ENCODE measurements around the gene GFAP. TPM values are rescaled to one million over a fixed set of nuclear protein-coding genes. Genes with fewer than 3 reads are reported as not detected.

Gene GFAP
- total RNA-seq, 1 experiment from 2014 or later = 1.6 TPM

DNA sequence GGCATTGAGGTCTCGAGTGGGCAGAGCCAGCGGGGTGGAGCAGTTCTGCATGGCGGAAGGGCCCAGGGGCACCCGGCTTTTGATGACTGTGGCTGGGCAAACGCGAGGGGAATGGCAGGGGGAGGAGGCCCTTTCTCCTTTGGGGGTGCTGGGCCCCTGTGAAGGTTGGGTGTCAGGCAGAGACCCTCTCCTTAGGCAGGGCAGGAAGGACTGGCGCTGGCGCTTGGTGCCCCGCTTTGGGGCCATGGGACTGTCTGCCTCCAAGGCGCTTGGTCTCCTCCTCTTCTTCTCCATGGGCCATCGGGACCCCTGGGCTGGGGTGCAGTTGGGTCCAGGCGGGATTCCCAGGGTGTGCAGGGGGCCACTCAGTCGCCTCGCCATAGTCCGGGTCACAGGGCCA is 12.8 kb upstream of the GFAP start:
- Mint-ChIP-seq H3K9me3 (no peaks in the 10 kb centered on the region), H3K36me3 (peaks cover 62% of the 10 kb centered on the region), H3K27ac (no peak overlapping the region), H3K27me3 (ENCODE audit: low read depth) (no peaks in the 10 kb centered on the region), H3K4me3 (no peak overlapping the region), H3K4me1 (no peaks in the 10 kb centered on the region; the same call in 1 of the 2 replicates)
- ChIA-PET CTCF (interaction anchor here (2.0 kb wide), 1 partner anchor 17 kb away, joined by 10 read pairs; no protein-coding TSS in a partner anchor), POLR2A (no interaction called here)
- ATAC-seq (no peak), DNase-seq (ENCODE audit: low spot score) (no peak)
- no peak for TF ChIP-seq KAT7 (CRISPR knock-in tag; IDR thresholded peaks at IDR 0.05; ENCODE audit: borderline replicate concordance)
- TF ChIP-seq TEAD4 (CRISPR knock-in tag; IDR thresholded peaks at IDR 0.05) = no peak
- TF ChIP-seq MXD4 (CRISPR knock-in tag; IDR thresholded peaks at IDR 0.05; ENCODE audit: borderline replicate concordance) = no peak

DNA sequence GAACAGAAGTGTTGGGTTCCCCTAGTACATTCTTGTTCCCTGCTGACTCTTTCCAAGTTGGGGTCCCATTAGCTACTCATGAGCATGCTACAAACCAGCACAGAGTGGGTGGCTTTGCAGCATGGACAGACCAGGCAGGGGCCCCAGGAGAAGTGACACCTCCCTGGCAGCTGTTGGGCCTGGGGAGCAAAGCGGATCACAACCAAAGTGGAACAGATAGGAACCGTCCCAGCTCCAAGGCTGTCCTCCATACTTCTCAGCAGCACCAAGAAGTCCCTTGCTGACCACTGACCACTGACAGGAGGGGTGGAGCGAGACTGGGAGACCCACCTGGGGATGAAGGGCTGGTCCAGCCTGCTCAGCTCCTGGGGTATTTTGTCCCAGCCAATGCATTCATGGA is 12.4 kb upstream of the GFAP start:
- ATAC-seq (no peak), DNase-seq (ENCODE audit: low spot score) (no peak)
- CTCF ChIA-PET = interaction anchor here (1.8 to 2.0 kb wide), 3 partner anchors 17 to 208 kb away, joined by 5 to 10 read pairs (median 6); partner anchors contain the start of gene ACBD4
- H3K27me3 Mint-ChIP-seq (ENCODE audit: low read depth) = no peaks in the 10 kb centered on the region
- H3K27ac Mint-ChIP-seq = no peak overlapping the region
- H3K9me3 Mint-ChIP-seq = no peaks in the 10 kb centered on the region
- peaks cover 62% of the 10 kb centered on the region for H3K36me3 Mint-ChIP-seq
- POLR2A ChIA-PET = no interaction called here
- TF ChIP-seq, protein P1, sequence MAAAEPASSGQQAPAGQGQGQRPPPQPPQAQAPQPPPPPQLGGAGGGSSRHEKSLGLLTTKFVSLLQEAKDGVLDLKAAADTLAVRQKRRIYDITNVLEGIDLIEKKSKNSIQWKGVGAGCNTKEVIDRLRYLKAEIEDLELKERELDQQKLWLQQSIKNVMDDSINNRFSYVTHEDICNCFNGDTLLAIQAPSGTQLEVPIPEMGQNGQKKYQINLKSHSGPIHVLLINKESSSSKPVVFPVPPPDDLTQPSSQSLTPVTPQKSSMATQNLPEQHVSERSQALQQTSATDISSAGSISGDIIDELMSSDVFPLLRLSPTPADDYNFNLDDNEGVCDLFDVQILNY (CRISPR knock-in tag; IDR thresholded peaks at IDR 0.05) = no peak
- TF ChIP-seq, protein P2, sequence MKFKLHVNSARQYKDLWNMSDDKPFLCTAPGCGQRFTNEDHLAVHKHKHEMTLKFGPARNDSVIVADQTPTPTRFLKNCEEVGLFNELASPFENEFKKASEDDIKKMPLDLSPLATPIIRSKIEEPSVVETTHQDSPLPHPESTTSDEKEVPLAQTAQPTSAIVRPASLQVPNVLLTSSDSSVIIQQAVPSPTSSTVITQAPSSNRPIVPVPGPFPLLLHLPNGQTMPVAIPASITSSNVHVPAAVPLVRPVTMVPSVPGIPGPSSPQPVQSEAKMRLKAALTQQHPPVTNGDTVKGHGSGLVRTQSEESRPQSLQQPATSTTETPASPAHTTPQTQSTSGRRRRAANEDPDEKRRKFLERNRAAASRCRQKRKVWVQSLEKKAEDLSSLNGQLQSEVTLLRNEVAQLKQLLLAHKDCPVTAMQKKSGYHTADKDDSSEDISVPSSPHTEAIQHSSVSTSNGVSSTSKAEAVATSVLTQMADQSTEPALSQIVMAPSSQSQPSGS (CRISPR knock-in tag; IDR thresholded peaks at IDR 0.05; ENCODE audit: borderline replicate concordance, low read depth) = no peak
- TF ChIP-seq ZNF121 (CRISPR knock-in tag; IDR thresholded peaks at IDR 0.05) (no peak), RORB (CRISPR knock-in tag; IDR thresholded peaks at IDR 0.05) (no peak), ZNF263 (CRISPR knock-in tag; IDR thresholded peaks at IDR 0.05; ENCODE audit: low read depth) (no peak)
- H3K4me1 Mint-ChIP-seq = peaks cover 2% of the 10 kb centered on the region; the same call in 1 of the 2 replicates
- no peak overlapping the region for H3K4me3 Mint-ChIP-seq

DNA sequence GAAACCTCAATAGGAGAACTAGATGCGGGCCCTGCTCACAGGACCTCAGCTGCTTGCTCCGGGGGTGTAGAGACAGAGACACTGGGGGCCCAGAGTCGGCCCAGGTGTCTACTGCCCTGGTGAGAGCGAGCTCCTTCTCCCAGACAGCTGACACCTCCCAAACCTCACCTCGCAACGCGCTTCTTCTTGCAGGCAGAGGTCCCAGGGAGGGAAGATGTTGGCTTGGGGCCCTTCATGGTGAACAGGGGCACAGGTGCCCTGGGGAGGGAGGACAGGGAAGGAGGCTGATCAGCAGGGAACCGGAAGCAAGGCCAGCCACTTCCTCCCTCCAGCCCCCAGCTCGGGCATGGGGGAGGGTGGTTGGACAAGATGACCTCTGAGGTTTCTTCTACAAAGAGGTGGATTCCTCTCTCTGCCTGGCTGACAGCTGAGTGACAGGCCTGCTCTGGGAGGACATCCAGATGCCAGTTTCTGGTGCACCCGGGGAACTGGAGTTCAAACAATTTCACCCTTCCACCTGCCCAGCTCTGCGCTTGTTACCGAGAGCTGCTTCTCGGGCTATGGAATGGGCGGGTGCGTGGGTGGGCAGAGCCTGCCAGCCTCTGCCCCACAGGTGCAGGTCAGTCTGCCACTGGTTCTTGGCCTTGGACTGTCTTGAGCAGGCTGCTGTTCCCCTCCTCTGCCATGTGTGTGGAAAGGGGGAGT is 11.7 kb upstream of the GFAP start:
- H3K9me3 Mint-ChIP-seq = no peaks in the 10 kb centered on the region
- H3K4me3 Mint-ChIP-seq = no peak overlapping the region
- peaks cover 3% of the 10 kb centered on the region; the same call in 1 of the 2 replicates for H3K4me1 Mint-ChIP-seq
- H3K27me3 Mint-ChIP-seq (ENCODE audit: low read depth) = no peaks in the 10 kb centered on the region
- ChIA-PET POLR2A (no interaction called here), CTCF (interaction anchor here (0.6 to 2.0 kb wide), 4 partner anchors 16 to 226 kb away, joined by 3 to 10 read pairs (median 6); partner anchors contain the start of gene ACBD4)
- peaks cover 59% of the 10 kb centered on the region for H3K36me3 Mint-ChIP-seq
- ATAC-seq = no peak
- no peak for DNase-seq (ENCODE audit: low spot score)
- H3K27ac Mint-ChIP-seq = no peak overlapping the region
- no peak for TF ChIP-seq ZNF219 (CRISPR knock-in tag; IDR thresholded peaks at IDR 0.05; ENCODE audit: borderline replicate concordance)
- TF ChIP-seq, protein P3, sequence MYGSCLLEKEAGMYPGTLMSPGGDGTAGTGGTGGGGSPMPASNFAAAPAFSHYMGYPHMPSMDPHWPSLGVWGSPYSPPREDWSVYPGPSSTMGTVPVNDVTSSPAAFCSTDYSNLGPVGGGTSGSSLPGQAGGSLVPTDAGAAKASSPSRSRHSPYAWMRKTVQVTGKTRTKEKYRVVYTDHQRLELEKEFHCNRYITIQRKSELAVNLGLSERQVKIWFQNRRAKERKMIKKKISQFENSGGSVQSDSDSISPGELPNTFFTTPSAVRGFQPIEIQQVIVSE (CRISPR knock-in tag; IDR thresholded peaks at IDR 0.05; ENCODE audit: borderline replicate concordance) = no peak

DNA sequence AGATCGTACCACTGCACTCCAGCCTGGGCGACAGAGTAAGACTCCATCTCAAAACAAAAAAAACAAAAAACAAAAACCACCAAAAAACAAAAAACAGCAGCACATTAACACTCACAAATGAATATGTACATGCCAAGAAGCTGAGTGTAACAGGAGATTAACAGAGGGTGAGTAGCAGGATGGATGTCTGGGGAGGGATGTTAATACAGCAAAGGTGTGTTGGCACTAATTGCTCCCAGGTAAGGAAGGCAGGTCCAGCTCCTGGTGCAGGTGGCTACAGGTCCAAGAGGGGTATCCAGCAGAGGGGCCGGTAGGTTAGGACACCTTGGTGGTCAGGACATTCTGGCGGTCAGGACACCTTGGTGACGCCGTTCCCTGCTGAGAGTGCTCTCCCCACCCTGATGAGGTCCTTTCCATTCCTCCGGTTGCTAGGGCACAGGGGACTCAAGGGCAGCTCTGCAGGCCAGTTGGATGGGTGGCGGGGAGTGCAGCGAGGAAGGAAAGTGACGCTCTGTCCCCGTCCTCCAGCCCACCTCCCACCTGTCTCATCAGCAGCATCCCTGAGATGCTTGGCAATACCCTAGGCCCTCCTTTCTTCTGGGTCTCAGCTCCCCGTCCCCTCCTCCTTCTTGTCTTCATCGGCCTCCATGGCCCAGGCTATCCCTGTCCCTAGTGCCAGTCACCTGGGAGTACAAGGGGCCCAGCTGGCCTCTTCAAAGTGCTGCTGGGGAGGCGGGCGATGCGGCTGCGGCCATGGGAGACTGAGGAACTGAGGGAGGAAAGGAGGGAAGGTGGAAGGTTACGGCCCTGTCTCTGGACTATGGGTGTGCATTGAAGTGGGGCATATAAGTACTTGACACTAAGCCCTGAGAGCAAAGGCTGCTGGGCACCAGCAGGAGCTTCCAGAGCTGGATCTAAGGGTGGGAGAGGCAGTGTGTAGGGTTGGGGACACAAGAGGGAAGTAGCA is 10.7 kb upstream of the GFAP start:
- POLR2A ChIA-PET = no interaction called here
- CTCF ChIA-PET = interaction anchor here (0.6 to 2.0 kb wide), 5 partner anchors 15 to 225 kb away, joined by 3 to 10 read pairs (median 5); partner anchors contain the start of gene ACBD4
- DNase-seq (ENCODE audit: low spot score) (no peak), ATAC-seq (no peak)
- Mint-ChIP-seq H3K27me3 (ENCODE audit: low read depth) (no peaks in the 10 kb centered on the region), H3K4me1 (peaks cover 10% of the 10 kb centered on the region), H3K4me3 (no peak overlapping the region), H3K27ac (no peak overlapping the region), H3K36me3 (peaks cover 50% of the 10 kb centered on the region), H3K9me3 (no peaks in the 10 kb centered on the region)
- TF ChIP-seq, protein P4, sequence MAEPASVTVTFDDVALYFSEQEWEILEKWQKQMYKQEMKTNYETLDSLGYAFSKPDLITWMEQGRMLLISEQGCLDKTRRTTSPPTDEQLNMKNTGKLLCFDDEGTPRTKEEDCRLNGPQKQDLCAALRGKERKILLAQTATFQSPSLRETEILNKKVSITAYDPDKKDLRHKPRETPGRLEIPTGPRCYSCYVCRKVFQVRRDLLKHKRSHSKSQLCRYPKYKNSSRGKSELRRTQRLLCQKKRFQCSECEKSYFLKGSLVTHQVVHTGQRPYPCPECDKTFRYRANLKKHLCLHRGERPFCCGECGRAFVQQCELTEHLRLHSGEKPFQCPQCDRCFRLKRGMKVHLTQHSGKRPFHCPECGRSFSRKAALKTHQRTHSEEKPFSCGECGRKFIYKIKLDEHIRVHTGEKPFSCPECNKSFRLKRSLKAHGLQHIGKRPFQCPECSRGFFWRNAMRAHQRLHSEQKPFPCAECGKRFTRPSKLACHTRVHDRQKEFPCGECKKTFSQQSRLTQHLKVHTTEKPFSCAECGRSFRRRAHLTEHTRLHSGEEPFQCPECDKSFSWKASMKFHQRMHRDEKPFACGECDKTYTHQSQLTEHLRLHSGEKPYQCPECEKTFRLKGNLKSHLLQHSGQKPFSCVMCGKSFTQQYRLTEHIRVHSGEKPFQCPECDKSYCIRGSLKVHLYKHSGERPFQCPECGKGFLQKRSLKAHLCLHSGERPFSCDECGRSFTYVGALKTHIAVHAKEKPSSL (CRISPR knock-in tag; conservative IDR thresholded peaks at IDR 0.05) = no peak
- TF ChIP-seq ZNF121 (CRISPR knock-in tag; IDR thresholded peaks at IDR 0.05) (no peak), CREB1 (CRISPR knock-in tag; IDR thresholded peaks at IDR 0.05) (no peak), SOX15 (CRISPR knock-in tag; IDR thresholded peaks at IDR 0.05) (no peak), ZNF219 (CRISPR knock-in tag; IDR thresholded peaks at IDR 0.05; ENCODE audit: borderline replicate concordance) (no peak)
- TF ChIP-seq, protein P5, sequence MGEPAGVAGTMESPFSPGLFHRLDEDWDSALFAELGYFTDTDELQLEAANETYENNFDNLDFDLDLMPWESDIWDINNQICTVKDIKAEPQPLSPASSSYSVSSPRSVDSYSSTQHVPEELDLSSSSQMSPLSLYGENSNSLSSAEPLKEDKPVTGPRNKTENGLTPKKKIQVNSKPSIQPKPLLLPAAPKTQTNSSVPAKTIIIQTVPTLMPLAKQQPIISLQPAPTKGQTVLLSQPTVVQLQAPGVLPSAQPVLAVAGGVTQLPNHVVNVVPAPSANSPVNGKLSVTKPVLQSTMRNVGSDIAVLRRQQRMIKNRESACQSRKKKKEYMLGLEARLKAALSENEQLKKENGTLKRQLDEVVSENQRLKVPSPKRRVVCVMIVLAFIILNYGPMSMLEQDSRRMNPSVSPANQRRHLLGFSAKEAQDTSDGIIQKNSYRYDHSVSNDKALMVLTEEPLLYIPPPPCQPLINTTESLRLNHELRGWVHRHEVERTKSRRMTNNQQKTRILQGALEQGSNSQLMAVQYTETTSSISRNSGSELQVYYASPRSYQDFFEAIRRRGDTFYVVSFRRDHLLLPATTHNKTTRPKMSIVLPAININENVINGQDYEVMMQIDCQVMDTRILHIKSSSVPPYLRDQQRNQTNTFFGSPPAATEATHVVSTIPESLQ (CRISPR knock-in tag; IDR thresholded peaks at IDR 0.05) = no peak
